K562 treated with DMSO at 1 percent for 12 hours (cell line): ENCODE measurements around the gene VCX. TPM values are rescaled to one million over a fixed set of nuclear protein-coding genes. Genes with fewer than 3 reads are reported as not detected.

Source experiments
- total RNA-seq: library from RNA; unstranded; fragments of 300-600 nt; gene quantifications from 2 replicates; pipeline ENCODE4 v1.2.3, GENCODE V29; 2022; ENCODE audit not compliant: insufficient read depth

Gene VCX
- total RNA-seq = 39.8 and 59.9 TPM in 2 replicates

GRCh38 chrX:7842871-7843270, at the start of gene VCX:
Gene VCX (plus strand): TSS chrX:7843171. CDS start chrX:7843204, 33 bp downstream.

Other genes with a start within 250 kb of the VCX start
- gene PNPLA4, start 84.2 kb downstream of the VCX start, total RNA-seq = 17.5 and 22.8 TPM in 2 replicates